ENCODE results near the gene UGGT2. TPM values are rescaled to one million over a fixed set of nuclear protein-coding genes. Genes with fewer than 3 reads are reported as not detected.
A peak's percentile ranks its signal among the peaks of the same experiment; 100 is the strongest.

UGGT2 gene
- total RNA-seq, 4 donors from 2014 or later: 20.9 to 58.8 (median 40.0) TPM

GRCh38 chr13:96020931-96021330 is 32.3 kb downstream of the UGGT2 start:
- no peaks in the 10 kb centered on the region for H3K27me3 ChIP-seq
- ATAC-seq: no peak
- 81 to 94% methylated on average over 2 of the region's 2 CpGs for WGBS, 2 donors (ENCODE audit: low coverage in 1 of 2)
- TF ChIP-seq CTCF (IDR thresholded peaks at IDR 0.05) (no peak), POLR2A (IDR thresholded peaks at IDR 0.05) (no peak), EP300 (IDR thresholded peaks at IDR 0.05) (no peak), POLR2AphosphoS5 (IDR thresholded peaks at IDR 0.05) (no peak)
- no peak overlapping the region for H3K4me3 ChIP-seq
- peaks cover 0 to 33% of the 10 kb centered on the region in 2 donors for H3K36me3 ChIP-seq
- no peak overlapping the region for H3K27ac ChIP-seq
- H3K9me3 ChIP-seq: peaks cover 0 to 11% (median 0%) of the 10 kb centered on the region in 3 donors
- no peaks in the 10 kb centered on the region for H3K4me1 ChIP-seq

GRCh38 chr13:96020155-96020575 is 33.0 kb downstream of the UGGT2 start:
- H3K4me3 ChIP-seq: no peak overlapping the region
- peaks cover 0 to 33% of the 10 kb centered on the region in 2 donors for H3K36me3 ChIP-seq
- no peaks in the 10 kb centered on the region for H3K27me3 ChIP-seq
- ATAC-seq: peak; percentile 58
- H3K27ac ChIP-seq: no peak overlapping the region
- H3K9me3 ChIP-seq: peaks cover 0 to 14% (median 0%) of the 10 kb centered on the region in 3 donors
- TF ChIP-seq EP300 (IDR thresholded peaks at IDR 0.05) (no peak), CTCF (IDR thresholded peaks at IDR 0.05) (peak; percentile 17 to 68 (median 56))
- 31 to 51% methylated on average over 3 of the region's 3 CpGs for WGBS, 2 donors (ENCODE audit: low coverage in 1 of 2)
- no peaks in the 10 kb centered on the region for H3K4me1 ChIP-seq

- H3K27ac ChIP-seq: no peak overlapping the region
- no peaks in the 10 kb centered on the region for H3K4me1 ChIP-seq
- H3K4me3 ChIP-seq: no peak overlapping the region
- H3K27me3 ChIP-seq: no peaks in the 10 kb centered on the region
- 94 to 100% methylated on average over 2 to 3 of the region's 3 CpGs for WGBS, 2 donors (ENCODE audit: low coverage in 1 of 2)
- TF ChIP-seq CTCF (IDR thresholded peaks at IDR 0.05): no peak
- TF ChIP-seq POLR2A (IDR thresholded peaks at IDR 0.05): no peak
- TF ChIP-seq EP300 (IDR thresholded peaks at IDR 0.05): no peak
- no peak for TF ChIP-seq POLR2AphosphoS5 (IDR thresholded peaks at IDR 0.05)
- peaks cover 0 to 28% of the 10 kb centered on the region in 2 donors for H3K36me3 ChIP-seq
- H3K9me3 ChIP-seq: peaks cover 0 to 14% (median 0%) of the 10 kb centered on the region in 3 donors
- ATAC-seq: no peak
These were observed 35.1 kb downstream of the UGGT2 start for GRCh38 chr13:96018135-96018534.

- Histone ChIP-seq H3K9me3 (peaks cover 0 to 15% (median 0%) of the 10 kb centered on the region in 3 donors), H3K4me3 (no peak overlapping the region), H3K4me1 (no peaks in the 10 kb centered on the region), H3K27me3 (no peaks in the 10 kb centered on the region), H3K36me3 (peaks cover 0 to 10% of the 10 kb centered on the region in 2 donors), H3K27ac (no peak overlapping the region)
- TF ChIP-seq EP300 (IDR thresholded peaks at IDR 0.05) (no peak), POLR2A (IDR thresholded peaks at IDR 0.05) (no peak), CTCF (IDR thresholded peaks at IDR 0.05) (no peak), POLR2AphosphoS5 (IDR thresholded peaks at IDR 0.05) (no peak)
- no peak for ATAC-seq
- WGBS, 2 donors (ENCODE audit: low coverage in 1 of 2): 33 to 40% methylated on average over 1 of the region's 1 CpG
These were observed 41.8 kb downstream of the UGGT2 start for GRCh38 chr13:96011291-96011872.

- Histone ChIP-seq H3K4me3 (no peak overlapping the region), H3K36me3 (peaks cover 0 to 4% of the 10 kb centered on the region in 2 donors), H3K4me1 (no peaks in the 10 kb centered on the region), H3K27me3 (no peaks in the 10 kb centered on the region), H3K27ac (no peak overlapping the region), H3K9me3 (peaks cover 0 to 8% (median 0%) of the 10 kb centered on the region in 3 donors)
- no peak for ATAC-seq
- TF ChIP-seq POLR2AphosphoS5 (IDR thresholded peaks at IDR 0.05): no peak
- no peak for TF ChIP-seq POLR2A (IDR thresholded peaks at IDR 0.05)
- TF ChIP-seq EP300 (IDR thresholded peaks at IDR 0.05): no peak
- TF ChIP-seq CTCF (IDR thresholded peaks at IDR 0.05): no peak
These were observed 49.9 kb downstream of the UGGT2 start for GRCh38 chr13:96003304-96003703.
